Activated T-helper 2 cell treated with anti-CD3 and anti-CD28 coated beads, Interferon-gamma antibody, Interleukin-2, Interleukin-4, amounts not matched to agents 10 μg/mL and 5 μg/mL and 100 μg/mL, durations not matched to agents 14 hours and 24 hours and 36 hours (primary cell): ENCODE results near the gene ITSN2. TPM values are rescaled to one million over a fixed set of nuclear protein-coding genes. Genes with fewer than 3 reads are reported as not detected.

Source experiments
- DNase-seq: peaks from one replicate; pipeline ENCODE4 v3.0.0; 2021; ENCODE audit warnings: low spot score
- H3K27ac Mint-ChIP-seq: one replicate; pipeline ENCODE4 v1.8.0; 2021; ENCODE audit warnings: mixed read lengths
- H3K27me3 Mint-ChIP-seq: one replicate; pipeline ENCODE4 v1.8.0; 2021; ENCODE audit warnings: low read depth, mixed read lengths
- H3K36me3 Mint-ChIP-seq: one replicate; pipeline ENCODE4 v1.8.0; 2021; ENCODE audit warnings: low read depth, mixed read lengths
- H3K4me1 Mint-ChIP-seq: one replicate; pipeline ENCODE4 v1.8.0; 2021; ENCODE audit warnings: low read depth, mixed read lengths
- H3K4me3 Mint-ChIP-seq: one replicate; pipeline ENCODE4 v1.8.0; 2021; ENCODE audit warnings: low read depth, mild to moderate bottlenecking, moderate library complexity, mixed read lengths
- H3K9me3 Mint-ChIP-seq: one replicate; pipeline ENCODE4 v1.8.0; 2021; ENCODE audit warnings: mixed read lengths
- intact Hi-C: fragments of 100-400 bp; cut with micrococcal nuclease; formaldehyde crosslinking; loops from one replicate; pipeline ENCODE4 v1.15.1; 2023
- total RNA-seq: library from RNA; stranded (reverse); gene quantifications from 2 replicates; pipeline ENCODE4 v1.2.3, GENCODE V29; 2022

The ITSN2 gene
- total RNA-seq, 1 donor from 2014 or later = 53.2 TPM

GRCh38 chr2:24313744-24314632, 46.3 kb downstream of the ITSN2 start:
- peaks cover 23% of the 10 kb centered on the region for H3K36me3 Mint-ChIP-seq
- H3K27ac Mint-ChIP-seq = no peak overlapping the region
- H3K4me3 Mint-ChIP-seq = no peak overlapping the region
- DNase-seq = no peak
- no peaks in the 10 kb centered on the region for H3K9me3 Mint-ChIP-seq
- H3K4me1 Mint-ChIP-seq = peaks cover 10% of the 10 kb centered on the region
- no peaks in the 10 kb centered on the region for H3K27me3 Mint-ChIP-seq
- intact Hi-C loops = no loop called here

- Mint-ChIP-seq H3K4me1 (no peaks in the 10 kb centered on the region), H3K27ac (no peak overlapping the region), H3K4me3 (no peak overlapping the region), H3K9me3 (no peaks in the 10 kb centered on the region), H3K27me3 (no peaks in the 10 kb centered on the region), H3K36me3 (peaks cover 43% of the 10 kb centered on the region)
- intact Hi-C loops = no loop called here
- DNase-seq = no peak
Observed at GRCh38 chr2:24307961-24308360, 52.4 kb downstream of the ITSN2 start.

GRCh38 chr2:24304631-24305030, 55.7 kb downstream of the ITSN2 start:
- H3K27me3 Mint-ChIP-seq = no peaks in the 10 kb centered on the region
- no peak overlapping the region for H3K4me3 Mint-ChIP-seq
- no peak for DNase-seq
- H3K9me3 Mint-ChIP-seq = no peaks in the 10 kb centered on the region
- H3K4me1 Mint-ChIP-seq = no peaks in the 10 kb centered on the region
- intact Hi-C loops = no loop called here
- peaks cover 51% of the 10 kb centered on the region for H3K36me3 Mint-ChIP-seq
- no peak overlapping the region for H3K27ac Mint-ChIP-seq

GRCh38 chr2:24304098-24304497, 56.2 kb downstream of the ITSN2 start:
- no peak overlapping the region for H3K4me3 Mint-ChIP-seq
- H3K4me1 Mint-ChIP-seq = no peaks in the 10 kb centered on the region
- no peaks in the 10 kb centered on the region for H3K9me3 Mint-ChIP-seq
- H3K36me3 Mint-ChIP-seq = peaks cover 53% of the 10 kb centered on the region
- no peaks in the 10 kb centered on the region for H3K27me3 Mint-ChIP-seq
- H3K27ac Mint-ChIP-seq = no peak overlapping the region
- intact Hi-C loops = no loop called here
- DNase-seq = no peak

GRCh38 chr2:24301599-24301998, 58.7 kb downstream of the ITSN2 start:
- Mint-ChIP-seq H3K36me3 (peaks cover 57% of the 10 kb centered on the region), H3K9me3 (no peaks in the 10 kb centered on the region), H3K4me3 (no peak overlapping the region), H3K4me1 (no peaks in the 10 kb centered on the region), H3K27ac (no peak overlapping the region), H3K27me3 (no peaks in the 10 kb centered on the region)
- no peak for DNase-seq
- intact Hi-C loops = no loop called here

GRCh38 chr2:24297663-24298062, 62.7 kb downstream of the ITSN2 start:
- DNase-seq = no peak
- intact Hi-C loops = no loop called here
- no peak overlapping the region for H3K4me3 Mint-ChIP-seq
- peaks cover 74% of the 10 kb centered on the region for H3K36me3 Mint-ChIP-seq
- H3K9me3 Mint-ChIP-seq = no peaks in the 10 kb centered on the region
- no peaks in the 10 kb centered on the region for H3K4me1 Mint-ChIP-seq
- H3K27me3 Mint-ChIP-seq = no peaks in the 10 kb centered on the region
- H3K27ac Mint-ChIP-seq = no peak overlapping the region

GRCh38 chr2:24287171-24287570, 73.2 kb downstream of the ITSN2 start:
- no peaks in the 10 kb centered on the region for H3K27me3 Mint-ChIP-seq
- no peaks in the 10 kb centered on the region for H3K9me3 Mint-ChIP-seq
- no peak overlapping the region for H3K4me3 Mint-ChIP-seq
- no peak overlapping the region for H3K27ac Mint-ChIP-seq
- peaks cover 56% of the 10 kb centered on the region for H3K36me3 Mint-ChIP-seq
- DNase-seq = no peak
- intact Hi-C loops = loop anchor here (1.0 kb wide), 1 partner anchor 26 kb away; no protein-coding TSS in a partner anchor
- H3K4me1 Mint-ChIP-seq = peaks cover 25% of the 10 kb centered on the region

GRCh38 chr2:24285484-24286152, 74.7 kb downstream of the ITSN2 start:
- H3K4me1 Mint-ChIP-seq = peaks cover 25% of the 10 kb centered on the region
- intact Hi-C loops = no loop called here
- DNase-seq = no peak
- peaks cover 49% of the 10 kb centered on the region for H3K36me3 Mint-ChIP-seq
- H3K4me3 Mint-ChIP-seq = no peak overlapping the region
- H3K9me3 Mint-ChIP-seq = no peaks in the 10 kb centered on the region
- H3K27ac Mint-ChIP-seq = no peak overlapping the region
- H3K27me3 Mint-ChIP-seq = no peaks in the 10 kb centered on the region

- peaks cover 15% of the 10 kb centered on the region for H3K36me3 Mint-ChIP-seq
- DNase-seq = no peak
- H3K27me3 Mint-ChIP-seq = no peaks in the 10 kb centered on the region
- peaks cover 3% of the 10 kb centered on the region for H3K4me1 Mint-ChIP-seq
- H3K4me3 Mint-ChIP-seq = no peak overlapping the region
- intact Hi-C loops = no loop called here
- H3K27ac Mint-ChIP-seq = no peak overlapping the region
- H3K9me3 Mint-ChIP-seq = no peaks in the 10 kb centered on the region
Observed at GRCh38 chr2:24280645-24281044, 79.7 kb downstream of the ITSN2 start.

- Mint-ChIP-seq H3K27ac (no peak overlapping the region), H3K9me3 (no peaks in the 10 kb centered on the region), H3K36me3 (peaks cover 10% of the 10 kb centered on the region), H3K4me1 (peaks cover 3% of the 10 kb centered on the region), H3K27me3 (no peaks in the 10 kb centered on the region), H3K4me3 (no peak overlapping the region)
- intact Hi-C loops = no loop called here
- no peak for DNase-seq
Observed at GRCh38 chr2:24280161-24280560, 80.2 kb downstream of the ITSN2 start.

- Mint-ChIP-seq H3K27ac (no peak overlapping the region), H3K9me3 (no peaks in the 10 kb centered on the region), H3K27me3 (no peaks in the 10 kb centered on the region), H3K4me1 (no peaks in the 10 kb centered on the region), H3K4me3 (no peak overlapping the region), H3K36me3 (peaks cover 24% of the 10 kb centered on the region)
- intact Hi-C loops = no loop called here
- no peak for DNase-seq
Observed at GRCh38 chr2:24276349-24276899, 83.9 kb downstream of the ITSN2 start.

- H3K36me3 Mint-ChIP-seq = peaks cover 36% of the 10 kb centered on the region
- DNase-seq = no peak
- H3K4me3 Mint-ChIP-seq = no peak overlapping the region
- no peaks in the 10 kb centered on the region for H3K27me3 Mint-ChIP-seq
- intact Hi-C loops = no loop called here
- H3K27ac Mint-ChIP-seq = no peak overlapping the region
- no peaks in the 10 kb centered on the region for H3K9me3 Mint-ChIP-seq
- no peaks in the 10 kb centered on the region for H3K4me1 Mint-ChIP-seq
Observed at GRCh38 chr2:24274809-24275208, 85.5 kb downstream of the ITSN2 start.

GRCh38 chr2:24273598-24273997, 86.7 kb downstream of the ITSN2 start:
- H3K9me3 Mint-ChIP-seq = no peaks in the 10 kb centered on the region
- DNase-seq = no peak
- H3K4me3 Mint-ChIP-seq = no peak overlapping the region
- no peaks in the 10 kb centered on the region for H3K27me3 Mint-ChIP-seq
- H3K27ac Mint-ChIP-seq = no peak overlapping the region
- peaks cover 46% of the 10 kb centered on the region for H3K36me3 Mint-ChIP-seq
- no peaks in the 10 kb centered on the region for H3K4me1 Mint-ChIP-seq
- intact Hi-C loops = no loop called here
